HEK293 (cell line): Measurements from ENCODE around the gene LHB.
"Not testable (repeated sequence)": the region's sequence is repeated elsewhere in the genome, so short reads cannot be mapped to it uniquely, and the experiment has no call there.

Experiments
- CTCF ChIA-PET: fragments of 350-600 bp; formaldehyde crosslinking; extraction: SDS; loops from one replicate; lab custom pipeline; 2021; ENCODE audit warnings: antibody characterized with exemption; lab: Yijun Ruan, JAX
- POLR2A ChIA-PET: fragments of 300-600 bp; formaldehyde crosslinking; extraction: SDS; loops from one replicate; lab custom pipeline; 2020; ENCODE audit warnings: antibody characterized with exemption, inconsistent platforms; lab: Yijun Ruan, JAX
- H3K27ac ChIP-seq: fragments of 200-500 bp; sonication (Bioruptor generic); 2 replicates; pipeline ENCODE4 v1.5.1; 2014; ENCODE audit warnings: low read depth, low read length, control low read depth, inconsistent platforms; ENCODE audit errors: extremely low read depth
- H3K36me3 ChIP-seq, 2 experiments: fragments of 200-500 bp in 1 of 2; sonication (Bioruptor generic) in 1 of 2; 1 replicate in 1 of 2; 2 replicates in 1 of 2; pipeline ENCODE4 v1.5.1; 2014 to 2017; ENCODE audit warnings: inconsistent platforms in 2 of 2, low read length in 2 of 2; ENCODE audit not compliant: control insufficient read depth in 2 of 2, insufficient read depth in 1 of 2
- H3K4me1 ChIP-seq: fragments of 200-500 bp; sonication (Bioruptor generic); 2 replicates; pipeline ENCODE4 v1.5.1; 2014; ENCODE audit warnings: mild to moderate bottlenecking, low read length, inconsistent platforms; ENCODE audit not compliant: control insufficient read depth, insufficient read depth
- H3K4me3 ChIP-seq: 2 replicates; pipeline ENCODE4 v1.5.1; 2011; ENCODE audit warnings: low read depth, mild to moderate bottlenecking, control low read depth, low read length, moderate library complexity
- H3K9me3 ChIP-seq: fragments of 200-500 bp; sonication (Bioruptor generic); 2 replicates; pipeline ENCODE4 v1.5.1; 2014; ENCODE audit warnings: low read depth, low read length, inconsistent platforms; ENCODE audit not compliant: control insufficient read depth, insufficient read depth
- GLIS1 ChIP-seq: fragments of 450-650 bp; formaldehyde crosslinking; IDR thresholded peaks from 2 replicates; pipeline ENCODE4 v1.5.1; 2016; ENCODE audit warnings: missing biosample characterization, missing genetic modification characterization
- ZFP3 ChIP-seq: fragments of 450-650 bp; formaldehyde crosslinking; IDR thresholded peaks from 2 replicates; pipeline ENCODE4 v1.5.1; 2016; ENCODE audit warnings: low read depth, missing biosample characterization, missing genetic modification characterization
- TF ChIP-seq, protein P1 (sequence below): fragments of 450-650 bp; formaldehyde crosslinking; IDR thresholded peaks from 2 replicates; pipeline ENCODE4 v1.5.1; 2016; ENCODE audit warnings: missing biosample characterization, missing genetic modification characterization
- TF ChIP-seq, protein P2 (sequence below): fragments of 450-650 bp; formaldehyde crosslinking; IDR thresholded peaks from 2 replicates; pipeline ENCODE4 v1.5.1; 2017; ENCODE audit warnings: missing biosample characterization, missing genetic modification characterization
- TF ChIP-seq, protein P3 (sequence below): fragments of 450-650 bp; formaldehyde crosslinking; IDR thresholded peaks from 2 replicates; pipeline ENCODE4 v1.5.1; 2016; ENCODE audit warnings: missing biosample characterization, missing genetic modification characterization
- TF ChIP-seq, protein P4 (sequence below): fragments of 450-650 bp; formaldehyde crosslinking; IDR thresholded peaks from 2 replicates; pipeline ENCODE4 v1.5.1; 2016; ENCODE audit warnings: missing biosample characterization, missing genetic modification characterization, low read depth

The LHB gene

DNA sequence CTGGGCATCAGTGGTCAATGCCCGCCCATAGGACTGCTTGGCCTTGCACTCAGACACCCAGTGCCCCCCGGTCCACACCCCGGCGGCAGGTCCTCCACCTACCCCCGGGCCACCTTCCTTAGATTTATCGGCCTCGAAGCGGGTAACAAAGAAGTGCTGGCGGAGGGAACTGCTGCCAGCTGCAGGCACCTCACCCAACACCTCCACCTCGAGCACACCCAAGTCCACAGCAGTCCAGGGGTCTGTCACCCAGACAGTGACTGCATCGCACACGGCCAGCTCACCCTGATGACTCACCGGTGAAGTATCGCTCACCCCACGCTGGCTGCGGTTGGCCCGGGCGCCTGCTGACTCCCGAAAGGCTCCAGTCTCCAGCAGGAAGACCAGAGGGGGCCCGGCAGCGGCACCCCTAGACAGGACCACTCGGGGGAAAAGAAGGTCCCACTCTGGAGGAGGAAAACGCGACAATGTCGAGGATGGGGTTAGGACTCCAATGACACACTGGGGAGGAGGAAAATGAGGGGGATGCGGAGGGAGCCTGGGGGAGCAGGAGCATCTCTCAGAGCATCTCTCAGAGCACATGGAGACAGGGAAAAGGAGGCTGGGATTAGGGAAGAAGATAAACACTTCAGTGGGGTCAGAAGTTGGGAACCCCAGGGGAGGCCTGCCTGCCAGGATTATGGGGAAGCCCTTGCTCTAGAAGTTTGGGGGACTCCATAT lies 21.8 kb upstream of the LHB start:
- CTCF ChIA-PET, result interaction anchor here (1.0 to 1.2 kb wide), 2 partner anchors 17 to 39 kb away, joined by 3 read pairs; no protein-coding TSS in a partner anchor

DNA sequence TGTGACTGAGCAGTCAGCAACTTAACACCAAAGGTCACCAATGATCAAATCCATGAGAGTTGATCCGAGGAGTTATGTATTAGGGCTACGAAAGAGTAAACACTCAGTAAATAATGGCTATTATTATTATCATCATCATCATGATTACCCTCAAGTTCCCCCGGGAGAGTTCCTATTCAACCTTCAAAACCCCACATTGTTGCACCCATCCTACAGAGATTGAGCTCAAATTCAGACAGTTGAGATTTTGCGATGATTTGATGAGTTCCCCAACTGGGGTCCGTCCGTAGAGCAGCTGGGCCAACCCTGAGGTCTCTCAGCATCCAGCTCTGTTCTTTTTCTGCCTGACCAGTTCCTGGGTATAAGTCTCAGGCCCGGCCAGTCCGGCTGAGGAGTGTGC lies 21.2 kb upstream of the LHB start:
- H3K27ac ChIP-seq, H3K9me3 ChIP-seq, H3K4me1 ChIP-seq, H3K4me3 ChIP-seq, POLR2A ChIA-PET, H3K36me3 ChIP-seq: not testable (repeated sequence)
- CTCF ChIA-PET, result interaction anchor here (0.7 to 1.2 kb wide), 3 partner anchors 17 to 38 kb away, joined by 3 read pairs; no protein-coding TSS in a partner anchor
- peak; percentile 82 for TF ChIP-seq ZFP3

More for the DNA sequence above, 21.8 kb upstream of the LHB start:
- TF ChIP-seq, protein P1, sequence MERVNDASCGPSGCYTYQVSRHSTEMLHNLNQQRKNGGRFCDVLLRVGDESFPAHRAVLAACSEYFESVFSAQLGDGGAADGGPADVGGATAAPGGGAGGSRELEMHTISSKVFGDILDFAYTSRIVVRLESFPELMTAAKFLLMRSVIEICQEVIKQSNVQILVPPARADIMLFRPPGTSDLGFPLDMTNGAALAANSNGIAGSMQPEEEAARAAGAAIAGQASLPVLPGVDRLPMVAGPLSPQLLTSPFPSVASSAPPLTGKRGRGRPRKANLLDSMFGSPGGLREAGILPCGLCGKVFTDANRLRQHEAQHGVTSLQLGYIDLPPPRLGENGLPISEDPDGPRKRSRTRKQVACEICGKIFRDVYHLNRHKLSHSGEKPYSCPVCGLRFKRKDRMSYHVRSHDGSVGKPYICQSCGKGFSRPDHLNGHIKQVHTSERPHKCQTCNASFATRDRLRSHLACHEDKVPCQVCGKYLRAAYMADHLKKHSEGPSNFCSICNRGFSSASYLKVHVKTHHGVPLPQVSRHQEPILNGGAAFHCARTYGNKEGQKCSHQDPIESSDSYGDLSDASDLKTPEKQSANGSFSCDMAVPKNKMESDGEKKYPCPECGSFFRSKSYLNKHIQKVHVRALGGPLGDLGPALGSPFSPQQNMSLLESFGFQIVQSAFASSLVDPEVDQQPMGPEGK (tag by site-specific recombination), result 0 out of 2 replicates have a peak, but pooled peaks have one; percentile 17
- TF ChIP-seq GLIS1, result peak; percentile 74
- H3K27ac ChIP-seq, H3K4me3 ChIP-seq, POLR2A ChIA-PET, H3K4me1 ChIP-seq, H3K9me3 ChIP-seq, H3K36me3 ChIP-seq: not testable (repeated sequence)

DNA sequence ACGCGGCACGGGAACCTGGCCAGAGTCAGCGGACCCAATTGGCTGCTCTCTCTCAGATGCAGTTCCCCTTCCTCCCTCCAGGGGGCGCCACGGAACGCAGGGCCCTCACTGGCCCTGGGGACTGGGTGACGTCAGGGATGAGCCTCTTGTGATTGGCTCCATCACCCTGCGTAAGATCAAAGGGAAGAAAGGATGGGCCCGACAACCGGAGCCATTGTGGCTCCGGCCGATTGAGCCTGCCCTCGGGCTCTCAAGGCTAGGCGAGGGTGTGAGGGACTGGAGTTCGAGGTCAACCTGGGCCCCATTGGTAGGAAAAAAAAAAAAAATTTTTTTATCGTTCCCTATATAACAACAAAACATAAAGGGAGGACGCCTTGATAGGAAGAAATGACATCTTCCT lies 19.9 kb upstream of the LHB start, which contains the start of gene CGB1:
TSS of gene CGB1 (minus strand) at position 81 of the 400 bp plus-strand sequence. CDS start 184 bp downstream, outside the sequence.
- H3K9me3 ChIP-seq, POLR2A ChIA-PET, CTCF ChIA-PET, H3K4me3 ChIP-seq, H3K36me3 ChIP-seq, H3K27ac ChIP-seq, H3K4me1 ChIP-seq: not testable (repeated sequence)
- TF ChIP-seq, protein P2, sequence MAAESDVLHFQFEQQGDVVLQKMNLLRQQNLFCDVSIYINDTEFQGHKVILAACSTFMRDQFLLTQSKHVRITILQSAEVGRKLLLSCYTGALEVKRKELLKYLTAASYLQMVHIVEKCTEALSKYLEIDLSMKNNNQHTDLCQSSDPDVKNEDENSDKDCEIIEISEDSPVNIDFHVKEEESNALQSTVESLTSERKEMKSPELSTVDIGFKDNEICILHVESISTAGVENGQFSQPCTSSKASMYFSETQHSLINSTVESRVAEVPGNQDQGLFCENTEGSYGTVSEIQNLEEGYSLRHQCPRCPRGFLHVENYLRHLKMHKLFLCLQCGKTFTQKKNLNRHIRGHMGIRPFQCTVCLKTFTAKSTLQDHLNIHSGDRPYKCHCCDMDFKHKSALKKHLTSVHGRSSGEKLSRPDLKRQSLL (tag by site-specific recombination), result peak; percentile 73; the same call in 1 of the 2 replicates

DNA sequence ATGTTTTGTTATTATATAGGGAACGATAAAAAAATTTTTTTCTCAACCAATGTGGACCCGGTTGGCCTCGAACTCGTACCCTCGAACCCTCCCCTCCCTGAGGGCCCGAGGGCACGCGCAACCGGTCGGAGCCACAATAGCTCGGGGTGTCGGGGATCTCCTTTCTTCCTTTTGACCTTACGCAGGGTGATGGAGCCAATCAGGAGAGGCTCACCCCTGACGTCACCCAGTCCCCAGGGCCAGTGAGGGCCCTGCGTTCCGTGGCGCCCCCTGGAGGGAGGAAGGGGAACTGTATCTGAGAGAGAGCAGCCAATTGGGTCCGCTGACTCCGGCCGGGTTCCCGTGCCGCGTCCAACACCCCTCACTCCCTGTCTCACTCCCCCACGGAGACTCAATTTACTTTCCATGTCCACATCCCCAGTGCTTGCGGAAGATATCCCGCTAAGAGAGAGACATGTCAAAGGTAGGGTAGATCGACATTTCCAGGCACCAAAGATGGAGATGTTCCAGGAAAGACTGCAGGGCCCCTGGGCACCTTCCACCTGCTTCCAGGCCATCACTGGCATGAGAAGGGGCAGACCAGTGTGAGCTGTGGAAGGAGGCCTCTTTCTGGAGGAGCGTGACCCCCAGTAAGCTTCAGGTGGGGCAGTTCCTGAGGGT lies 14.9 kb upstream of the LHB start, which contains the start of gene CGB2:
TSS of gene CGB2 (plus strand) at position 249 of the 660 bp plus-strand sequence. CDS start at position 455, 206 bp downstream.
- H3K9me3 ChIP-seq, H3K36me3 ChIP-seq, H3K4me3 ChIP-seq, POLR2A ChIA-PET, H3K27ac ChIP-seq: not testable (repeated sequence)
- TF ChIP-seq, protein P2 (tag by site-specific recombination), result 0 out of 2 replicates have a peak, but pooled peaks have one; percentile 25
- TF ChIP-seq, protein P3, sequence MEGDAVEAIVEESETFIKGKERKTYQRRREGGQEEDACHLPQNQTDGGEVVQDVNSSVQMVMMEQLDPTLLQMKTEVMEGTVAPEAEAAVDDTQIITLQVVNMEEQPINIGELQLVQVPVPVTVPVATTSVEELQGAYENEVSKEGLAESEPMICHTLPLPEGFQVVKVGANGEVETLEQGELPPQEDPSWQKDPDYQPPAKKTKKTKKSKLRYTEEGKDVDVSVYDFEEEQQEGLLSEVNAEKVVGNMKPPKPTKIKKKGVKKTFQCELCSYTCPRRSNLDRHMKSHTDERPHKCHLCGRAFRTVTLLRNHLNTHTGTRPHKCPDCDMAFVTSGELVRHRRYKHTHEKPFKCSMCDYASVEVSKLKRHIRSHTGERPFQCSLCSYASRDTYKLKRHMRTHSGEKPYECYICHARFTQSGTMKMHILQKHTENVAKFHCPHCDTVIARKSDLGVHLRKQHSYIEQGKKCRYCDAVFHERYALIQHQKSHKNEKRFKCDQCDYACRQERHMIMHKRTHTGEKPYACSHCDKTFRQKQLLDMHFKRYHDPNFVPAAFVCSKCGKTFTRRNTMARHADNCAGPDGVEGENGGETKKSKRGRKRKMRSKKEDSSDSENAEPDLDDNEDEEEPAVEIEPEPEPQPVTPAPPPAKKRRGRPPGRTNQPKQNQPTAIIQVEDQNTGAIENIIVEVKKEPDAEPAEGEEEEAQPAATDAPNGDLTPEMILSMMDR (tag by site-specific recombination), result peak; percentile 49; the same call in 1 of the 2 replicates
- TF ChIP-seq, protein P4, sequence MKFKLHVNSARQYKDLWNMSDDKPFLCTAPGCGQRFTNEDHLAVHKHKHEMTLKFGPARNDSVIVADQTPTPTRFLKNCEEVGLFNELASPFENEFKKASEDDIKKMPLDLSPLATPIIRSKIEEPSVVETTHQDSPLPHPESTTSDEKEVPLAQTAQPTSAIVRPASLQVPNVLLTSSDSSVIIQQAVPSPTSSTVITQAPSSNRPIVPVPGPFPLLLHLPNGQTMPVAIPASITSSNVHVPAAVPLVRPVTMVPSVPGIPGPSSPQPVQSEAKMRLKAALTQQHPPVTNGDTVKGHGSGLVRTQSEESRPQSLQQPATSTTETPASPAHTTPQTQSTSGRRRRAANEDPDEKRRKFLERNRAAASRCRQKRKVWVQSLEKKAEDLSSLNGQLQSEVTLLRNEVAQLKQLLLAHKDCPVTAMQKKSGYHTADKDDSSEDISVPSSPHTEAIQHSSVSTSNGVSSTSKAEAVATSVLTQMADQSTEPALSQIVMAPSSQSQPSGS (tag by site-specific recombination), result peak; percentile 60; the same call in 1 of the 2 replicates
- TF ChIP-seq, all 188 proteins: peak for 3; not testable (repeated sequence) for 185
- H3K4me1 ChIP-seq, result not testable (repeated sequence)
- CTCF ChIA-PET, result interaction anchor here (0.7 kb wide), 2 partner anchors 14 to 39 kb away, joined by 3 to 4 read pairs; partner anchors contain the start of genes GYS1 and RUVBL2
